Hepatocyte (in vitro differentiated cells): ENCODE measurements around the gene ZBTB25.

Source experiments
- EZH2 ChIP-seq: fragments of 200-600 bp; sonication (generic); IDR thresholded peaks from 2 replicates; pipeline ENCODE4 v1.6.1; 2016; ENCODE audit warnings: antibody characterized with exemption, mild to moderate bottlenecking, borderline replicate concordance
- EZH2phosphoT487 ChIP-seq: fragments of 200-600 bp; sonication (generic); IDR thresholded peaks from one replicate; pipeline ENCODE4 v1.6.1; 2018; ENCODE audit warnings: antibody characterized with exemption, mild to moderate bottlenecking, low read depth, moderate library complexity; ENCODE audit not compliant: unreplicated experiment, severe bottlenecking
- TF ChIP-seq, protein P1 (sequence below): fragments of 200-600 bp; sonication (generic); IDR thresholded peaks from 2 replicates; pipeline ENCODE4 v1.5.1; 2016; ENCODE audit warnings: antibody characterized with exemption, mild to moderate bottlenecking; ENCODE audit not compliant: poor library complexity

DNA sequence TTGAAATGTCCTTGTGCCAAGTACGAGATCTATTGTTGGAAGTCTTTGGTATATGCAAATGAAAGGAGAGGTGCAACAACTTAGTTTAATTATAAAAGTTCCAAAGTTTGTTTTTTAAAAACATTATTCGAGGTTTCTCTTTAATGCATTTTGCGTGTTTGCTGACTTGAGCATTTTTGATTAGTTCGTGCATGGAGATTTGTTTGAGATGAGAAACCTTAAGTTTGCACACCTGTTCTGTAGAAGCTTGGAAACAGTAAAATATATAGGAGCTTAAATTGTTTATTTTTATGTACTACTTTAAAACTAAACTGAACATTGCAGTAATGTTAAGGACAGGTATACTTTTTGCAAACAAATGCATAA lies 39.2 kb upstream of the ZBTB25 start:
- TF ChIP-seq, protein P1, sequence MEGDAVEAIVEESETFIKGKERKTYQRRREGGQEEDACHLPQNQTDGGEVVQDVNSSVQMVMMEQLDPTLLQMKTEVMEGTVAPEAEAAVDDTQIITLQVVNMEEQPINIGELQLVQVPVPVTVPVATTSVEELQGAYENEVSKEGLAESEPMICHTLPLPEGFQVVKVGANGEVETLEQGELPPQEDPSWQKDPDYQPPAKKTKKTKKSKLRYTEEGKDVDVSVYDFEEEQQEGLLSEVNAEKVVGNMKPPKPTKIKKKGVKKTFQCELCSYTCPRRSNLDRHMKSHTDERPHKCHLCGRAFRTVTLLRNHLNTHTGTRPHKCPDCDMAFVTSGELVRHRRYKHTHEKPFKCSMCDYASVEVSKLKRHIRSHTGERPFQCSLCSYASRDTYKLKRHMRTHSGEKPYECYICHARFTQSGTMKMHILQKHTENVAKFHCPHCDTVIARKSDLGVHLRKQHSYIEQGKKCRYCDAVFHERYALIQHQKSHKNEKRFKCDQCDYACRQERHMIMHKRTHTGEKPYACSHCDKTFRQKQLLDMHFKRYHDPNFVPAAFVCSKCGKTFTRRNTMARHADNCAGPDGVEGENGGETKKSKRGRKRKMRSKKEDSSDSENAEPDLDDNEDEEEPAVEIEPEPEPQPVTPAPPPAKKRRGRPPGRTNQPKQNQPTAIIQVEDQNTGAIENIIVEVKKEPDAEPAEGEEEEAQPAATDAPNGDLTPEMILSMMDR, result no peak
- TF ChIP-seq EZH2 (no peak), EZH2phosphoT487 (no peak)
